ENCODE data around the gene RASAL2. TPM values are rescaled to one million over a fixed set of nuclear protein-coding genes. Genes with fewer than 3 reads are reported as not detected.

The RASAL2 gene
- total RNA-seq, 1 donor from 2014 or later: 44.2 TPM

DNA sequence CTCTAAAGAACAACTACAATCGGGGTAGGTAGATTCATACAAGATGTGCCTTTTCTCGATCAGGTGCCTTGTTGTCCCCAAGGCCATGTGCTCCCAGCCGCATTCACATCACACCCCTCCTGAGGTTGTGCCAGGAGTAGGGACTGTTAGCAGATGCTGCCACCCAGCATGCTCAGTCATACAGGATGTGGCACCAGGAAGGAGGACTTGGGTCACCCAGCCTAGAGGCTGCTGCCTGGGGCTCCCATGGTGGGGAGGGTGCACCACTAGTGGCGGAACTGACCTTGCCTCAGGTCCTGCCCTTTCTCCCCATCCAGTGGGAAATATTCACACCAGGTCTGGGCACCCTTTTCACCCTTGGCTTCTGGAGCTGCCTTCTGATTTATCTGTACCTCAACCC, 427.3 kb downstream of the RASAL2 start:
- H4K20me1 ChIP-seq (ENCODE audit: insufficient read depth, low read length): no peaks in the 10 kb centered on the region
- no peak for TF ChIP-seq EZH2 (IDR thresholded peaks at IDR 0.05; ENCODE audit: insufficient read depth, low read length)
- TF ChIP-seq, protein P1, sequence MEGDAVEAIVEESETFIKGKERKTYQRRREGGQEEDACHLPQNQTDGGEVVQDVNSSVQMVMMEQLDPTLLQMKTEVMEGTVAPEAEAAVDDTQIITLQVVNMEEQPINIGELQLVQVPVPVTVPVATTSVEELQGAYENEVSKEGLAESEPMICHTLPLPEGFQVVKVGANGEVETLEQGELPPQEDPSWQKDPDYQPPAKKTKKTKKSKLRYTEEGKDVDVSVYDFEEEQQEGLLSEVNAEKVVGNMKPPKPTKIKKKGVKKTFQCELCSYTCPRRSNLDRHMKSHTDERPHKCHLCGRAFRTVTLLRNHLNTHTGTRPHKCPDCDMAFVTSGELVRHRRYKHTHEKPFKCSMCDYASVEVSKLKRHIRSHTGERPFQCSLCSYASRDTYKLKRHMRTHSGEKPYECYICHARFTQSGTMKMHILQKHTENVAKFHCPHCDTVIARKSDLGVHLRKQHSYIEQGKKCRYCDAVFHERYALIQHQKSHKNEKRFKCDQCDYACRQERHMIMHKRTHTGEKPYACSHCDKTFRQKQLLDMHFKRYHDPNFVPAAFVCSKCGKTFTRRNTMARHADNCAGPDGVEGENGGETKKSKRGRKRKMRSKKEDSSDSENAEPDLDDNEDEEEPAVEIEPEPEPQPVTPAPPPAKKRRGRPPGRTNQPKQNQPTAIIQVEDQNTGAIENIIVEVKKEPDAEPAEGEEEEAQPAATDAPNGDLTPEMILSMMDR (IDR thresholded peaks at IDR 0.05; ENCODE audit: insufficient read depth, low read depth, low read length): no peak
- peaks cover 2% of the 10 kb centered on the region for H3K9me3 ChIP-seq (ENCODE audit: insufficient read depth, low read depth, low read length)
- FAIRE-seq (no peak), DNase-seq (ENCODE audit: low read depth) (no peak)
- H3K36me3 Mint-ChIP-seq (ENCODE audit: low read depth, unreplicated experiment): peaks cover 2% of the 10 kb centered on the region
- H2AFZ ChIP-seq (ENCODE audit: low read depth, low read length): no peak overlapping the region
- no peaks in the 10 kb centered on the region for H3K79me2 ChIP-seq (ENCODE audit: insufficient read depth, low read length)
- H3K27ac ChIP-seq (ENCODE audit: low read depth, low read length): no peak overlapping the region
- H3K36me3 ChIP-seq (ENCODE audit: insufficient read depth, low read length): no peaks in the 10 kb centered on the region
- no peaks in the 10 kb centered on the region for H3K27me3 ChIP-seq (ENCODE audit: insufficient read depth, low read length)
- no peaks in the 10 kb centered on the region for H3K4me1 ChIP-seq (ENCODE audit: insufficient read depth, low read length)
- no peak overlapping the region for H3K9ac ChIP-seq (ENCODE audit: low read length)
- no peak overlapping the region for H3K4me3 ChIP-seq (ENCODE audit: insufficient read depth, low read depth, low read length)
- peaks cover 3% of the 10 kb centered on the region for H3K27me3 Mint-ChIP-seq (ENCODE audit: low read depth, unreplicated experiment)
- peaks cover 14% of the 10 kb centered on the region for H3K9me3 Mint-ChIP-seq (ENCODE audit: unreplicated experiment)
- no peak overlapping the region for H3K27ac Mint-ChIP-seq (ENCODE audit: unreplicated experiment)
- H3K4me1 Mint-ChIP-seq (ENCODE audit: low read depth, unreplicated experiment): no peaks in the 10 kb centered on the region
- H3K4me2 ChIP-seq (ENCODE audit: low read length): no peak overlapping the region
- H3K4me3 Mint-ChIP-seq (ENCODE audit: unreplicated experiment): no peak overlapping the region

DNA sequence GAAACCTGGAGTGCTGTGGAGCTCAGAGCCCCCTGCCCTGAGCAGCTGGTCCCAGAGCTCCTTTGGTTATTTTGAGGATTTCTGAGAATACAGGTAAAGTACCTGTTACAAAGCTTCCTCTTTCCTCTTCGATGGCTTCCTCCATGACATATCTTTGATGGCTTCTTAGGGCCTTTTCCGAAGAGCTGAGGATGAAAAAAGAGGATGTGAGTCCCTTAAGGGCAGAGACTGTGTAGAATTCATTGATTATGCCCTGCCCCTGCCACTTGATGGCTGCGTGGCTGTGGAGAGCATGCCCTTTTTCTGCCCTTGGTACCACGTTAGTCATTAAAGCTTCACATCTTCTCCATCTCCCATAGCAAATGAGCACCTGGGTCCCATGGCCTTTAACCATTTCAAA, 433.2 kb downstream of the RASAL2 start:
- Histone ChIP-seq H3K36me3 (ENCODE audit: insufficient read depth, low read length) (no peaks in the 10 kb centered on the region), H4K20me1 (ENCODE audit: insufficient read depth, low read length) (no peaks in the 10 kb centered on the region), H3K9ac (ENCODE audit: low read length) (no peak overlapping the region), H3K4me3 (ENCODE audit: insufficient read depth, low read depth, low read length) (no peak overlapping the region), H3K79me2 (ENCODE audit: insufficient read depth, low read length) (no peaks in the 10 kb centered on the region), H3K4me1 (ENCODE audit: insufficient read depth, low read length) (peaks cover 16% of the 10 kb centered on the region), H3K27ac (ENCODE audit: low read depth, low read length) (no peak overlapping the region), H3K9me3 (ENCODE audit: insufficient read depth, low read depth, low read length) (no peaks in the 10 kb centered on the region), H2AFZ (ENCODE audit: low read depth, low read length) (no peak overlapping the region), H3K27me3 (ENCODE audit: insufficient read depth, low read length) (no peaks in the 10 kb centered on the region), H3K4me2 (ENCODE audit: low read length) (no peak overlapping the region)
- Mint-ChIP-seq H3K9me3 (ENCODE audit: unreplicated experiment) (peaks cover 9% of the 10 kb centered on the region), H3K27me3 (ENCODE audit: low read depth, unreplicated experiment) (peaks cover 2% of the 10 kb centered on the region), H3K36me3 (ENCODE audit: low read depth, unreplicated experiment) (no peaks in the 10 kb centered on the region), H3K27ac (ENCODE audit: unreplicated experiment) (no peak overlapping the region), H3K4me3 (ENCODE audit: unreplicated experiment) (no peak overlapping the region), H3K4me1 (ENCODE audit: low read depth, unreplicated experiment) (peaks cover 14% of the 10 kb centered on the region)
- no peak for DNase-seq (ENCODE audit: low read depth)
- TF ChIP-seq EZH2 (IDR thresholded peaks at IDR 0.05; ENCODE audit: insufficient read depth, low read length): no peak
- TF ChIP-seq, protein P1 (IDR thresholded peaks at IDR 0.05; ENCODE audit: insufficient read depth, low read depth, low read length): no peak
- FAIRE-seq: no peak

DNA sequence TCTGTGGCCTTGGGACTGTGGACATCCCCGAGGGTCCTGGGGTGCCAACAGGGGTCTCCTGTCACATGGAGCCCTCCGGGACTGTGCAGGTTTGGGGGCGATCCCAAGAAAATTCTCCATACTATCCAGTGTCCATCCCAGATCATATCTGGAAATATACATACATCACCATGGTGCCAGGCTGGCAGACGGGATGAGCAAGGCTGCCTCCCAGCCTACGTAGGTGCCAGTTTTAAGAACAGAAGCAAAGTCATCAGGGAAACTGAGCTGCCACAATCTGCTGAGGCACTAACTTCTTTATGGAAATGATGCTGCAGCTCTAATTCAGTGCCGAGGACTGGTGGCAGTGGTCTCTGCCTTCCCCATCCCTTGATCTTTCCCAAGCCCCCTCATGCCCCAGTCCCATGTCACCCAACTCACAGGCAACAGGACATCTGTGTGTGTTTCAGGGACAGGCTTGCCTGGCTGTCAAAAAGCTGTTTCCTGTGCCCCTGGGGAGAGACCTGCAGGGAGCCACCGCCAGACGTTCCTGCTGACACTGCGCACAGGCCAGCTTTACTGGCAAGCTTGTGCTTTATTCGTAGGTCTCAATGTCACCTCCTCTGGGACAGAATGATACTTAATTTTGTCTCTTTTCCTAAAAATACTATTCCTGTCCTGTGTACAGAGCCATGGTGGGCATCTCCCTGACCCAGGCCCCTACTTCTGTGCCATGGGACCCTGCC, 434.5 kb downstream of the RASAL2 start:
- FAIRE-seq: no peak
- TF ChIP-seq, protein P1 (IDR thresholded peaks at IDR 0.05; ENCODE audit: insufficient read depth, low read depth, low read length): no peak
- TF ChIP-seq EZH2 (IDR thresholded peaks at IDR 0.05; ENCODE audit: insufficient read depth, low read length): no peak
- no peak overlapping the region for H3K4me3 Mint-ChIP-seq (ENCODE audit: unreplicated experiment)
- peaks cover 2% of the 10 kb centered on the region for H3K27me3 Mint-ChIP-seq (ENCODE audit: low read depth, unreplicated experiment)
- Histone ChIP-seq H3K27me3 (ENCODE audit: insufficient read depth, low read length) (no peaks in the 10 kb centered on the region), H3K4me1 (ENCODE audit: insufficient read depth, low read length) (peaks cover 17% of the 10 kb centered on the region), H4K20me1 (ENCODE audit: insufficient read depth, low read length) (no peaks in the 10 kb centered on the region), H2AFZ (ENCODE audit: low read depth, low read length) (no peak overlapping the region), H3K9ac (ENCODE audit: low read length) (no peak overlapping the region), H3K79me2 (ENCODE audit: insufficient read depth, low read length) (no peaks in the 10 kb centered on the region), H3K4me3 (ENCODE audit: insufficient read depth, low read depth, low read length) (no peak overlapping the region), H3K4me2 (ENCODE audit: low read length) (no peak overlapping the region), H3K27ac (ENCODE audit: low read depth, low read length) (no peak overlapping the region), H3K9me3 (ENCODE audit: insufficient read depth, low read depth, low read length) (no peaks in the 10 kb centered on the region), H3K36me3 (ENCODE audit: insufficient read depth, low read length) (no peaks in the 10 kb centered on the region)
- peak overlapping the region; percentile 20 for H3K27ac Mint-ChIP-seq (ENCODE audit: unreplicated experiment)
- DNase-seq (ENCODE audit: low read depth): no peak
- H3K9me3 Mint-ChIP-seq (ENCODE audit: unreplicated experiment): peaks cover 9% of the 10 kb centered on the region
- no peaks in the 10 kb centered on the region for H3K36me3 Mint-ChIP-seq (ENCODE audit: low read depth, unreplicated experiment)
- peaks cover 17% of the 10 kb centered on the region for H3K4me1 Mint-ChIP-seq (ENCODE audit: low read depth, unreplicated experiment)
